Measurements from ENCODE around the gene SUGCT. TPM values are rescaled to one million over a fixed set of nuclear protein-coding genes. Genes with fewer than 3 reads are reported as not detected.

Gene SUGCT
- polyA plus RNA-seq, 1 experiment: 12.5 TPM

DNA sequence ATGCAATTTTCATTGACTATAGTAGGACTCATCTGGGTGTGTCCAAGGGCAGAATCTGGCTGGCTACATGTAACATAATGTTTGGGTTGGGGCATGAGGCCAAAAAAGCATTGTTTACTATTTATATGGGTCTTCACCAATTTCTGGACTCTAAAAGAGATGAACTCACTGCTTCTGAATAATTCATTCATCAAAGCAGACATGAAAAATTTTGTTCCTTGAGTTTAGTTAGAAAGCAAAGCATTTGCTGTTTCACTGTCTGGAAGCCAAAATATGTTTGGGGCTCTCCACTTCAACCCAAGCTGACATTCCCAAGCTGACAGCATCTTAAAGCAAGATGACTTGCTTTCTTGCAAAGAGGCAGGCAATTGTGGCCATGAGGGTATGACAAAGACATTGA lies 670.6 kb downstream of the SUGCT start:
- Histone ChIP-seq H3K4me3 (ENCODE audit: low read depth, low read length) (no peak overlapping the region), H3K27me3 (ENCODE audit: control insufficient read depth, insufficient read depth, low read length) (no peaks in the 10 kb centered on the region), H3K27ac (ENCODE audit: low read depth, low read length) (no peak overlapping the region), H3K9me3 (ENCODE audit: control insufficient read depth, insufficient read depth, low read length) (no peaks in the 10 kb centered on the region)
- ChIA-PET CTCF (no interaction called here), POLR2A (no interaction called here)
- TF ChIP-seq, protein P1, sequence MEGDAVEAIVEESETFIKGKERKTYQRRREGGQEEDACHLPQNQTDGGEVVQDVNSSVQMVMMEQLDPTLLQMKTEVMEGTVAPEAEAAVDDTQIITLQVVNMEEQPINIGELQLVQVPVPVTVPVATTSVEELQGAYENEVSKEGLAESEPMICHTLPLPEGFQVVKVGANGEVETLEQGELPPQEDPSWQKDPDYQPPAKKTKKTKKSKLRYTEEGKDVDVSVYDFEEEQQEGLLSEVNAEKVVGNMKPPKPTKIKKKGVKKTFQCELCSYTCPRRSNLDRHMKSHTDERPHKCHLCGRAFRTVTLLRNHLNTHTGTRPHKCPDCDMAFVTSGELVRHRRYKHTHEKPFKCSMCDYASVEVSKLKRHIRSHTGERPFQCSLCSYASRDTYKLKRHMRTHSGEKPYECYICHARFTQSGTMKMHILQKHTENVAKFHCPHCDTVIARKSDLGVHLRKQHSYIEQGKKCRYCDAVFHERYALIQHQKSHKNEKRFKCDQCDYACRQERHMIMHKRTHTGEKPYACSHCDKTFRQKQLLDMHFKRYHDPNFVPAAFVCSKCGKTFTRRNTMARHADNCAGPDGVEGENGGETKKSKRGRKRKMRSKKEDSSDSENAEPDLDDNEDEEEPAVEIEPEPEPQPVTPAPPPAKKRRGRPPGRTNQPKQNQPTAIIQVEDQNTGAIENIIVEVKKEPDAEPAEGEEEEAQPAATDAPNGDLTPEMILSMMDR (IDR thresholded peaks at IDR 0.05; ENCODE audit: low read depth, low read length): no peak
- DNase-seq (ENCODE audit: low read depth, low spot score): no peak

DNA sequence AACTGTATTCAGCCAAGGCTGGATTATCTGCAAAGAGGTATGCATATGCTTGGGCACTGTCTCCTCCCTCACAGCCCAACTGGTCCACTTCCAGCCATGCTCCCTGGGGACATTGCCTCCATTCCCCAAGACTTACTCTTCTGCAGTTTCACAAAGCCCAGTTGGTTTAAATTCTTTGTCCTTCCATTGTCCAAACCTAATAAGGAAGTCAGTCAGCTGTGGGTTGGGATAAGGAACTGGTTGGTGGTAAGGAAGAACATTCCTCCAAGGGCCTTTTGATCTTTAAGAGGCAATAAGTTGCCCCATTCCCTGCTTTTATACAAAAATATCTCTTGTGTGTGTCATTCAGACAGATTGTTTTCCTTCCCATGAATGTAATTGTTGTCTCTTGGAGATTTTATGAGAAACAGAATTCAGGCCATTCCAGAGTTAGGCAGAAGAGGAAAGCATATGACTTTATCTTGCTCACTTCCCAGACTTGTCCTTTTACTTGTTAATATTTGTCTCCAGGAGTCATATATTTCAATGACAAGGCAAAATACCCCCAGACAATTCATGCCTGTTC lies 673.7 kb downstream of the SUGCT start:
- ChIA-PET POLR2A (no interaction called here), CTCF (no interaction called here)
- TF ChIP-seq, protein P1 (IDR thresholded peaks at IDR 0.05; ENCODE audit: low read depth, low read length): no peak
- H3K27ac ChIP-seq (ENCODE audit: low read depth, low read length): peak overlapping the region; percentile 58
- peak; percentile 59 for DNase-seq (ENCODE audit: low read depth, low spot score)
- H3K4me3 ChIP-seq (ENCODE audit: low read depth, low read length): no peak overlapping the region
- H3K27me3 ChIP-seq (ENCODE audit: control insufficient read depth, insufficient read depth, low read length): no peaks in the 10 kb centered on the region
- no peaks in the 10 kb centered on the region for H3K9me3 ChIP-seq (ENCODE audit: control insufficient read depth, insufficient read depth, low read length)

DNA sequence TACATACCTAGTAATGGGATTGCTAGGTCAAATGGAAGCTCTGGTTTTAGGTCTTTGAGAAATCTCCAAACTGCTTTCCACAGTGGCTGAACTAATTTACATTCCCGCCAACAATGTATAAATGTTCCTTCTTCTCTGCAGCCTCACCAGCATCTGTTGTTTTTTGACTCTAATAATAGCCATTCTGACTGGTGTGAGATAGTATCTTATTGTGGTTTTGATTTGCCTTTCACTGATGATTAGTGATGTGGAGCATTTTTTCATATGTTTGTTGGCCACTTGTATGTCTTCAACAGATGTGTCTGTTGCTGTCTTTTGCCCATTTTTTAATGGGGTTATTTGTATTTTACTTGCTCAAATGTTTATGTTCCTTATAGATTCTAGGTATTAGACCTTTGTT lies 675.5 kb downstream of the SUGCT start:
- Histone ChIP-seq H3K27me3 (ENCODE audit: control insufficient read depth, insufficient read depth, low read length) (no peaks in the 10 kb centered on the region), H3K9me3 (ENCODE audit: control insufficient read depth, insufficient read depth, low read length) (peaks cover 6% of the 10 kb centered on the region), H3K27ac (ENCODE audit: low read depth, low read length) (no peak overlapping the region), H3K4me3 (ENCODE audit: low read depth, low read length) (no peak overlapping the region)
- TF ChIP-seq, protein P1 (IDR thresholded peaks at IDR 0.05; ENCODE audit: low read depth, low read length): no peak
- DNase-seq (ENCODE audit: low read depth, low spot score): no peak
- CTCF ChIA-PET: no interaction called here
- POLR2A ChIA-PET: no interaction called here

DNA sequence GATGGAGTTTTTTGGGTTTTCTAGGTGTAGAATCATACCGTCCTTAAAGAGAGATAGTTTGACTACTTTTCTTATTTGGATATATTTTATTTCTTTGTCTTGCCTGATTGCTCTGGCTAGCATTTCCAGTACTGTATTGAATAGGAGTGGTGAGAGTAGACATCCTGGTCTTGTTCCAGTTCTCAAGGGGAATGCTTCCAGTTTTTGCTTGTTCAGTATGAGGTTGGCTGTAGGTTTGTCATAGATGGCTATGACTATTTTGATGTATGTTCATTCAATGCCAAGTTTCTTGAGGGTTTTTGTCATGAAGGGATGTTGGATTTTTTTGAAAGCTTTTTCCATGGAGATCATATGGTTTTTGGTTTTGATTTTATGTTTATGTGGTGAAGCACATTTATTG lies 676.9 kb downstream of the SUGCT start:
- ChIA-PET CTCF (no interaction called here), POLR2A (no interaction called here)
- TF ChIP-seq, protein P1 (IDR thresholded peaks at IDR 0.05; ENCODE audit: low read depth, low read length): no peak
- Histone ChIP-seq H3K27me3 (ENCODE audit: control insufficient read depth, insufficient read depth, low read length) (no peaks in the 10 kb centered on the region), H3K9me3 (ENCODE audit: control insufficient read depth, insufficient read depth, low read length) (peaks cover 14% of the 10 kb centered on the region), H3K4me3 (ENCODE audit: low read depth, low read length) (no peak overlapping the region), H3K27ac (ENCODE audit: low read depth, low read length) (no peak overlapping the region)
- no peak for DNase-seq (ENCODE audit: low read depth, low spot score)

- Histone ChIP-seq H3K4me3 (ENCODE audit: low read depth, low read length) (no peak overlapping the region), H3K27ac (ENCODE audit: low read depth, low read length) (no peak overlapping the region), H3K27me3 (ENCODE audit: control insufficient read depth, insufficient read depth, low read length) (no peaks in the 10 kb centered on the region), H3K9me3 (ENCODE audit: control insufficient read depth, insufficient read depth, low read length) (peaks cover 14% of the 10 kb centered on the region)
- no peak for DNase-seq (ENCODE audit: low read depth, low spot score)
- TF ChIP-seq, protein P1 (IDR thresholded peaks at IDR 0.05; ENCODE audit: low read depth, low read length): no peak
- POLR2A ChIA-PET: no interaction called here
- CTCF ChIA-PET: no interaction called here
These were observed 680.2 kb downstream of the SUGCT start for GRCh38 chr7:40815022-40815421.

All from AG04450 (cell line).